Suppressor macrophage treated with lipopolysaccharide for 4 hours (primary cell): ENCODE measurements around the gene ESYT3.
"Not testable (repeated sequence)": the region's sequence is repeated elsewhere in the genome, so short reads cannot be mapped to it uniquely, and the experiment has no call there.

Source experiments
- DNase-seq: peaks from one replicate; pipeline ENCODE4 v3.0.0-alpha.2; 2020

The ESYT3 gene

DNA sequence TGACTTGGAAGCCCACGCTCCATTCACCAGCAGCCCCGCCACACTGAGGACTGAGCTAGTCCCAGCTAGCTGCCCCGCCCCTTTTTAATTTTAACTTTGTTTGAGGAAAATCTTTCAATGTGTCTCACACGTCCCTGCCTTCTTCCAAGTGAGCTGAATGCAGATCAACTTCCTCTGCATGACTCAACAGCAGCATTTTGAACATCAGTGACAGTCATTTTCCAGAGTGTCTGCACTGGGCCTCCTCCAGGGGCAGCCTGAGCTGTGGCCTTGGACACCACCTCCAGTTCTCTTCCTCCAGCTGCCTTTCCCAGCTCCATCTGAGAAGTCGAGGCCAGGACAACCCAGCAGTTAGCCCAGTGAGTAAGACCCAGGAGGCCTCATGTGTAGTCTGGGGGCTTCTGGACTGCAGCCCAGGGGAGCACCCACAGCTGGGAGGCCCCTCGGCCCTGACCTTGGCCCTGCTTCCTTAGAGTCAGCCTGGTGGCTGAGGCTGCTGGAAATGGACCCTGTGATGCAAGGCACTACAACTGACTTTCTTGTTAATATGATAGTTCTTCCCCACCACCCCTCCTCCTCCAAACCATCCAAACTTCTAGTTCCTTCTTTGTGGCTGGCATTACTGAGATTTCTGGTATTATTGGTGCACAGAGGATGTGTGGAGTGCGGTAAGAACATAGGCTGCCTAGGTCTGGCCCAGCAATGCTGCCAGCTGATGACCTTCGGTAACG lies 21.4 kb upstream of the ESYT3 start:
- DNase-seq, result peak; percentile 86

- DNase-seq, result not testable (repeated sequence)
These were observed 18.2 kb upstream of the ESYT3 start for GRCh38 chr3:138416236-138416635.

DNA sequence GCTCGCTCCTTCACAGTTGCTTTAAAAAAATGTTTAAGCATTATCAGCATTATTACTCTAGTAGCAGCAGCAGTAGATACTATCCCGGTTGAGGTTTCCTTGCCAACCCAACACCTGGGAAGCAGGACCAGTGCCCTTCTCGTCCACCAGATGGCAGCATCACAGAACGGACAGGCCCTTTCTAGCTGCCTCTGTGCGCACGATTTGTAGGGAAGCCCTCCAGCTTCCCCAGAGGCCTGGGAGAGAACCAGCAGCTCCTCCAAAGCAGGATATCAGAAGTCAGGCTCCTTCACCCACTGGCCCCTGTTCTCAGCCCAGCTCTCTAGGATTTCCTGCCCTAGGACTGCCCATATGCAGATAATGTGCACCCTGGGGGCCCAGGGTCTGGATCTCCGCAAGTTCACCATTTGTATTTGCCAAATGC lies 16.8 kb upstream of the ESYT3 start:
- peak; percentile 81 for DNase-seq

GRCh38 chr3:138418601-138419206 lies 15.7 kb upstream of the ESYT3 start:
- no peak for DNase-seq

DNA sequence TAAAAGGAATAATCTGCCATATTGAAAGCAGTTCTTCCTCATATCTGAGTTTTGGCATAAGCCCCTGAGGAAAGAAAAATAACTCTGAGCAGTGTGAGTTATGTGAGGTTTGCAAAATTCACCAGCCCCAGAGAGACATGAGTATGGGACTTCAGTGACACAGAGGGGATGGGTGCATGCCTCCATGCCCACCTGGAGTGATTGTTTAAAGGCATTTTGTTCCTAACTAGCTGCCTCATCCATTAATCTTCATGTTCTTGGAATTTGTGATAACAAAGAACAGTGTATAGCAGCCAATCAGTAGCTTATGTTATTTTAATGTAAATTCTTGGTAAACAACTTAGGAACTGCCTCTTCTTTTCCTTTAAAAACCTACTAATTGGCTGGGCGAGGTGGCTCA lies 11.1 kb upstream of the ESYT3 start:
- DNase-seq, result no peak

DNA sequence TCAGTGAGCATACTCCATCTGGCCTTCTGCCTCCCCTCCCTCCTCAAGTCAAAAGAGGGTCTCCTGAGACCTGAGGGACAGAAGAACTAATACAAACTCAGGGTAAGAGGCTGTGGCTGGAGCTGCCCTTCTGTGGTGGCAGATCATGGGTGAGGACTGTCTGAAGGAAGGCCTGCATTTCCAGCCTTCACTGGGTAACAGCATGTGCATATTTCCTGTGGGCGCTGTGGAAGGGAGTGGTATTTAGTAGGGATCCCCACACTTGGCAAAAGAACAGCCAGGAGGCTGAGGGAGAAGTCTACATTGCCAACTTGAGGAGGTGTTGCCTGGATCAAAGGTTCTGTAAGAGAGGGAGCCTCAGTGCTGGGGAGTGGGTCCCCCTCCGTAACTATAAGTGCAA lies 10.1 kb upstream of the ESYT3 start:
- no peak for DNase-seq

- peak; percentile 54 for DNase-seq
These were observed 8.2 kb upstream of the ESYT3 start for GRCh38 chr3:138426211-138426610.

GRCh38 chr3:138426754-138427153 lies 7.7 kb upstream of the ESYT3 start:
- not testable (repeated sequence) for DNase-seq

GRCh38 chr3:138429665-138430064 lies 4.8 kb upstream of the ESYT3 start:
- no peak for DNase-seq

- DNase-seq, result no peak
These were observed 1.7 kb upstream of the ESYT3 start for GRCh38 chr3:138432576-138433240.

GRCh38 chr3:138433892-138434275 lies 532 bp upstream of the ESYT3 start:
- DNase-seq, result no peak

DNA sequence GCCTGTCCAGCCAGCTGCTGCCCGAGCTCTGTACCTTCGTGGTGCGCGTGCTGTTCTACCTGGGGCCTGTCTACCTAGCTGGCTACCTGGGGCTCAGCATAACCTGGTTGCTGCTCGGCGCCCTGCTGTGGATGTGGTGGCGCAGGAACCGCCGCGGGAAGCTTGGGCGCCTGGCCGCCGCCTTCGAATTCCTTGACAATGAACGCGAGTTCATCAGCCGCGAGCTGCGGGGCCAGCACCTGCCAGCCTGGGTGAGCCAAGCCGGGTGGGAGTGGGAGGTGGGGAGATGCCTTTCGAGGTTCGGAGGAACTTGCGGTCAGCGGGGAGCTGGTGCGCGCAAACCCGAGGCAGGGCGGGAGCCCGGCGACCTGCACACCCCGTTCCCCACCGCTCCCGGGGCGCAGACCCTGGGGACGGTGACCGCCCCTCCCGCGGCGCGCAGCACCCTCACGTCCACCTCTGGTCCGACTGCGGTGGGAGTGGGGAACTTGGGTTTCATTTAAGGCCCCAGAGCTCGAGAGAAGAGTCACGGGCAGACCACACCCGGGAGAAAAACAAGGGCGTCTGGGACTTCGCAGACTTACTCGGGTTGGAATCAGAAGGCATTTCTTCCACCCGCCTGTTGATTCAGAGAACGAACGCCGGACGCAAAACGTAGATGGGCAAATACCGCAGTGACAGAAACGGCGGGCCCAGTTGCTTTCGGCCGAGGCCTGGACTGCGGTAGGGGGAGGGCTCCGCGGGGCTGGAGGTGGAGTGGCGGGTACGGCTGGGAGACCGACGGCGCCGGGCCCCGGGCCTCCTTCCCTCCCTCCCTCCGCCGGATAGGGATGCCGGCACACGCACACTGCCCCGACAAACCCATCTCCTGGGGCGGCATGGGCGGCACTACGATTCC lies 708 bp downstream of the ESYT3 start:
- no peak for DNase-seq

DNA sequence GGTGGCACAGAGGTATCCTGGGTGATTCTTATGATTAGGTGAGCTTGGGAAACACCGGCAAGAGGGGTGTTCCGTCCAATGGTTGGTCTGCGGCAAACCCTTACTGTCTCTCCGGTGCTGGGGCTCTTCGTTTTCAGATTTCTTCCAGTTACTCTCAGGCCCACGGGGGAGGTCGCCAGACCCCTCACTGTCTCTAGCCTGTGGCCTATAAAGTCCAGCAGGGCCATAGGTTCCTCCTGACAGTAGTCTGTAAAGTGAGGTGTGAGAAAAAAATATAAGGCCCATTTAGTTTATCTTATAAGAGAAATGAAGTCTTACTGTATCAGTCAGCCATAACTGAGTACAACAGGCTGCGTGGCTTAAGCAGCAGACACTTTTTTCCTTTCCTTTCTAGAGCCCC lies 1.4 kb downstream of the ESYT3 start:
- no peak for DNase-seq

DNA sequence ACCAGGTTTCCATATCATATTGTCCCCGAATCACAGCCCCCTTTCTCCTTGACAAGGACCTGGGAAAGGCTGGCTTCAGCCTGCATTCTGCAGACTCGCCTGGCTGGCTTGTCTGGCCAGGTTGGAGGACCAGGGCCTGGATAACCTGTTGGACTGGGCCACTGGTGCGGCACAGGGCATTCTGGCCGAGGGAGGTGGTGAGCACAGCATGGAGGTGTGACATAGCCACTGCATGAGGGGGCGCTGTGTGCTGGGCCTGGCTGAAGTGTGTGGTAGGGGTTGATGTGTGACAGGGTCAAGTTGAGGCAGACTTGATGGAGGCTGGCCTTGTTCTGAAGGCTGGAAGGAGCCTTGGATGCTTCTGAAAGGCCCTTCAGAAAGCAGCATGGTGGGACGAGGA lies 2.9 kb downstream of the ESYT3 start:
- DNase-seq, result no peak

- DNase-seq, result no peak
These were observed 4.5 kb downstream of the ESYT3 start for GRCh38 chr3:138438896-138439295.

GRCh38 chr3:138439646-138440045 lies 5.2 kb downstream of the ESYT3 start:
- no peak for DNase-seq

DNA sequence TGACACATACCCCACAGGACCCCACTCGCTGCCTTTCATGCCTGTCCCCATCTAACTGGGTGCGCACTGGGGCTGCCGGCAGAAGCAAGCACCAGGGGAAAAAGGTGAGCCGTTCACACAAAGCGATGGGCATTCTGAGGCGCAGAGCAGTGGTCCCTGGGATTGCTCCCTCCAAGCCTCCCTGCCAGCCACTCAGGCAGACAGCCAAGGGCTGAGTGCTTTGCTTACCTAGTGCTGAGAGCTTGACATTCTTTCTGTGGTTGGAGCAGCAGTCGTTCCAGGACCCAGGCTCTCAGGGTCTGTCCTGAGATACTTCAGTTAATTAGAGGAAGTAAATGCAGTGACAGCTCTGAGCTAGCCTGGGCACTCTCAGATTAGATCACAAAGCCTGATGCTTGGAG lies 5.7 kb downstream of the ESYT3 start:
- no peak for DNase-seq

- DNase-seq, result no peak
These were observed 6.2 kb downstream of the ESYT3 start for GRCh38 chr3:138440596-138440995.

DNA sequence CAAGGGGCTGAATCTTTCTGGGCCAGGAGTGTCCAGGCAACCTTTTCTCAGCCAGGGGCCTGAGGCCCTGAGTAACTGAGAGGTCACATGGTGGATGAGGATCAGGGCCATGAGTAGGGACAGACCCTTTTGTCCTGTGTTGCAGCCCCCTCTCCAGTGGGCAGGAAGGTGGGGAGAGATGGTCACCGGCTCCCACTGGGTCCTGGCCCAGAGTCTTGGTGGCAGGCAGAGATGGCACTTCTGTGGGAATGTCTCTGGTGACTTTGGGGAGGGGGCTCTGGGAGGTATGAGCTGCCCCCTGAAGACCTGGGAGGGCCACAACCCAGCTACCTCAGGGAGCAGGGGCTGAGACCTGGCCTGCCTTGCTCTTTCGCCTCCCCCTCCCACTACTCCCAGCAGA lies 6.8 kb downstream of the ESYT3 start:
- DNase-seq, result no peak

DNA sequence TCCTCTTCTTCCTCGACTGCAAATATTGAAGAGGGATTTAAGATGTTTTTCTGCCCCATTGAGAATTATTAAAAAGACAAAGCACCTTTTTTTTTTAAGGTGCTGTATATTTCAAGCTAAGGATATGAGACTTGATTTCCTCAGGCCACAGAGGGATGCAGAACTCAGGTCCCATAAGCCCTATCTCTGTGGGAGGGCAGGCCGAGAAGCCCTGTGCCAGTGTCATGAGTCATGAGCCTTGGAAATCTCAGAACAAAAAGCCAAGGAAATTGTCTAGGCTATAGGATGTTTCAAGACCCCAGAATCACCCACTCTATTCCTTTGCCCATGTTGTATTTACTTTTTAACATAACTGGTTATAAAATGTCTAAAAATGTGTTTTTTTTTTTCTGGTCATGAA lies 7.3 kb downstream of the ESYT3 start:
- DNase-seq, result no peak

- peak; percentile 41 for DNase-seq
These were observed 8.0 kb downstream of the ESYT3 start for GRCh38 chr3:138442433-138442832.

DNA sequence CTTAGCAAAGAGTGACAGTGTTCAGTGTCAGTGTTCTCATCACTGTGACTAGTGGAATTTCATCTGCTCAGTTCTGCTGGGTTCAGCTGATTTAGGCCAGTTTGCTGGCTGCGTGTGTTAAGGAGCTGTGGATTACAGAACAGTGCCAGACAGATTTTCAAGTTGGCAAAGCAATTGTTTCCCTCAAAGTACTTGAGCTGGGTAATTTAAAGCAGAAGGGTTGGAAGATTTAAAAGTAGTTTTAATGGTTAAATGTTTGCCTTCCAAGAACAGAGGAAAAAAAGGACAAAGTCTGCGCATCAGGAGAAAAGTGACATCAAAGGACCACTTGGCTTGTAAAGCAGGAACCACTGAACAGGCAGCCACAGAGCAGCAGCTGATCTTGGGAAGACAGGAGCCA lies 8.7 kb downstream of the ESYT3 start:
- no peak for DNase-seq
